Activated CD4-positive, CD25-positive, alpha-beta regulatory T cell treated with anti-CD3 and anti-CD28 coated beads, Interleukin-2, amount 50 U/mL, for 24 hours (primary cell): ENCODE data around the gene PAXIP1.
"Not testable (repeated sequence)": the region's sequence is repeated elsewhere in the genome, so short reads cannot be mapped to it uniquely, and the experiment has no call there.

Experiments
- ATAC-seq, 2 donors: fragments of 150-1000 bp; cut with Tn5 transposase; one replicate each; pipeline ENCODE4 v1.10.0; 2021; ENCODE audit warnings: mild to moderate bottlenecking in 1 of 2, moderate library complexity in 1 of 2

The PAXIP1 gene

DNA sequence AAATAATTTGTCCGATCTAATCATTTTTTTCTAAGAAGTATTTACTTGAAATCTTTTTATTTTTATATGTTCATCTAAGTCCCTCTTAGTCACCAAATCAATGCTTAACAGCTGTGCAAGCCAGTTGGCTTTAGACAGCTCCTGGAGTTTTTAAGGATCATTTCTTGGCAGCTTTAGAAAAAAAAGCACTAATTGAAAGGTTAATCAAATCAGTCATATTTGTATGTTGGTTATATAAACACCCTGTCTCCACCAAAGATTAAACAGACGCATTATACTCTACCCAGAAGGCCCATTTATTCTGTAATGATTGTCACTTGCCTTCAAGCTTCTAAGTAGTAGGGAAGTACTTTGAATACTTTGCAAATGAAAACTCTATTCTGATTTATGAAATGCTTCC is 60.2 kb downstream of the PAXIP1 start:
- no peak for ATAC-seq

DNA sequence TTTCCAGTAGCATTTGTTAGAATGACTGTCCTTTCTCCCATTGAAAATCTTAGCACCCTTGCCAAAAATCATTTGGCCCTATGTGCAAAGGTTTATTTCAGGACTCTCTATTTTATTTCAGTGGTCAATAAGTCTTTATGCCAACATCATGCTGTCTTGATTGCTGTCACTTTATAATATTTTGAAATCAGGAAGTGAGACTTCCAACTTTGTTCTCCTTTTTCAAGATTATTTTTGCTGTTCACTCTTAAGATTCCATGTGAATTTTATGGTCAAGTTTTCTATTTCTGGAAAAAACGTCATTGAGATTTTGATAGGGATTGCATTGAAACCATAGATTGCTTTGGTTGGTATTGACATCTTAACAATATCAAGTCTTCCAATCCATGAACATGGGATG is 65.1 kb downstream of the PAXIP1 start:
- ATAC-seq, result no peak

DNA sequence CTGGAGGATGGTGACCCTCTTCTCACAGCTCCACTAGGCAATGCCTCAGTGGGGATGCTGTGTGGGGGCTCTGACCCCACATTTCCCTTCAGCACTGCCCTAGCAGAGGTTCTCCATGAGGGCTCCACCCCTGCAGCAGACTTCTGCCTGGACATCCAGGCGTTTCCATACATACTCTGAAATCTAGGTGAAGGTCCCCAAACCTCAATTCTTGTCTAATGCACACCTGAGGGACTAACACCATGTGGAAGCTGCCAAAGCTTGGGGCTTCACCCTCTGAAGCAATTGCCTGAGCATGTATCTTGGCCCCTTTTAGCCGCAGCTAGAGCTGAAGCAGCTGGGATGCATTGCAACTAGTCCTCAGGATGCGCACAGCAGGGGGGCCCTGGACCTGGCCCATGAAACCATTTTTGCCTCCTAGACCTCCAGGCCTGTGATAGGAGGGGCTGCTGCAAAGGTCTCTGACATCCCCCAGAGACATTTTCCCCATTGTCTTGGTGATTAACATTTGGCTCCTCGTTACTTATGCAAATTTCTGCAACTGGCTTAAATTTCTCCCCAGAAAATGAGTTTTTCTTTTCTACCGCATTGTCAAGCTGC is 68.5 kb downstream of the PAXIP1 start:
- not testable (repeated sequence) for ATAC-seq

DNA sequence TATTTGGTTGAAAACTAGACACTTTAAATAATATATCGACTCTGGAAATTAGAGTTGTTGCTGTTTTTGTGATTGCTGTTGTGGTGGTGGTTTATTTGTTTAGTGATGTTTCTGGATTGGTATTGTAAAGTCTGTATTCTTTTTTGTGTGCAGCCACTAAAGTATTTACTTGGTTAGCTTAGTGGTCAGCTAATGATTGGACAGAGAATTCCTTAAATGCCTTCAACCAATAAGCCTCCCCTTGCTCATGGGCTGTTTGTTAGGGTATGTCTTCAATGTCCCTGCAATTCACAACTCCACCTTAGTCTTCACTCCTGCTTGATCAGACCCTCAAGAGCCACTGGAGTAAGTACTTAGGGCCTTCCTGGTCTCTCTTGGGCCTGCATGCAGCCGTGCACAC is 71.0 kb downstream of the PAXIP1 start:
- ATAC-seq, result no peak

DNA sequence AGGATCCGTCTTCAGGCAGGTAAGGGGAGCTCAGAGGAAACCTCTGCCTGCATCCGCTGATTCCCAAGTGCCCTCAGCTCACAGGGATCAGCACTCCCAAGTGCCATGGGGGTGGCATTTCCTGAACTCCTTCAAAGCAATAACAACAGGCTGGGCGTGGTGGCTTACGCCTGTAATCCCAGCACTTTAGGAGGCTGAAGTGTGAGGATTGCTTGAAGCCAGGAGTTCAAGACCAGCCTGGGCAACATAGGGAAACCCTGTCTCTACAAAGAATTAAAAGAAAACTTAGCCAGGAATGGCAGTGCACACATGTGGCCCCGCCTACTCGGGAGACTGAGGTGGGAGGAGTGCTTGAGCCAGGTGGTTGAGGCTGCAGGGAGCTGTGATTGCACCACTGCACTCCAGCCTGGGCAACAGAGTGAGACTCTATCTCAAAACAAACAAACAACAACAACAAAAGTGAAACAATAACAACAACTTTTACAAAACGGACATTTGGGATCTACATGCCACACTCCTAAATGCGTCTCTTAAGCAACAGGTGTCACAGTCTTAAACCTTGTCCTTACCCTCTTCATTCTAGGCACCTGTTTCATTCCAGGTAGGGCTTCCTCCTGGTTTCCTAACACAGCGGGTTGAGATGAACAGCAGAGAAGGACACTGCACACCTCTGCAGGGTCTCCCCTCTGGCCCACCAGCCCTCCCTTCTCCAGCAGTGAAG is 73.8 kb downstream of the PAXIP1 start:
- ATAC-seq, result no peak

DNA sequence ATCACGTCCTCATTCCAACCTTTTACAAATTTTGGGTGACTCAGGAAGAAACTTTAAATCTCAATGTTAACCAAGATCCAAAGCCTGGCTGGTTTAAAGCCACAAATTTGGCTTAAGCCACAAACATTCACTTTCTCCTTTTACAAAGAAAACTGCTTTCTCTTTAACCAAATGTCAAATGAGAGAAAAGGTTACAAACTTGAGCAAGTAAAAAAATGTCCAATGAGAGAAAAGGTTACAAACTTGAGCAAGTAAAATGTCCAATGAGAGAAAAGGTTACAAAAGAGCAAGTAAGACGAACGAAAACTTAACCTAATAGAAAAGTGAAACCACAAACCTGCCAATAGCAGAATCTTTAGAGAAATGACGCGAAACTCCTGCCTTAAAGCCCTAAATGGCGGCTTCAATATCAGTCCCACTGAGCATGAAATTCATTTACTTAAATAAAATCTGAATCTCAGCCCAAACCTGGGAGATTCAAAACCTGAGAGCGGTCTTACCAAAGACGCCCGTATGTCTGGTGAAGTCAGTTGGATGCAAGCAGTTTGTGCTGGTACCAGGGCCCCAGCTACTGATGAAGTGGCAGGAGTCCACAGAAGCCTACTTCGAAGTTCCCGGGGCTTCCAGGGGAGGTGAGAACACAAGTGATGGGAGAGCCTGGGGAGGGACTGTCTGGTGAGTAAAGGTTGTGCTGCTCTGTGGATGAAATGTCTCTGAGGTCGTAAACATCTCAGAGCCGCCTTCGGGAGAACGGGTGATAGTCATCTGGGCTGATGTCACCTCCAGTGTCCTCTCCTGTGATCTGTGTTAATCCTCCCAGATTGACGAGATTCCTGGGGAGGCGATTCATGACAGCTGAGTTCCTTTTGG is 74.6 kb downstream of the PAXIP1 start:
- ATAC-seq, result peak; percentile 74 to 76

DNA sequence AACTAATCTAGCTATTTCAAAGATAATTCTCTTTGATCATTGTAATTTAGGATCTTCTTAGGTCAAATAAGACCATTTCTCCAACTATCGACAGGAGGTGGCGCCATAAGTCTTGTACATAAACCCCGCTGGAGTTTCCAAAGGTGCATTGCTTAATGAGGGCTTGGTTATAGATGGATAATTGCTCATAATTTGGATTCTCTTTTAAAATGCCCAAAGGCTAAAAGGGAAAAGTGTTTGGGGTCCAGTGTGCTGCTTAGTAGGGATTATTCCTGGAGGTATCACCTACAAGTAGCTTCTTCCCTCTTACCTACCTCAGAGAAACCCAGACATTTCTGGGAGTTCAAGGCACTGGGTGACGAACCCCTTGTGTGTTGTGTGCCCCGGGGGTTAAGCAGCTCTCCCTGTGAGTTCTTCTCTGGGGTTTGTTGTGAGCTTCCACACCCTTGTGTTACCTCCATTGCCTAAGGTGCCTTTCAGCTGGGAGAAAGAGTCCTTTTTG is 75.2 kb downstream of the PAXIP1 start:
- ATAC-seq, result peak; percentile 59 to 67

DNA sequence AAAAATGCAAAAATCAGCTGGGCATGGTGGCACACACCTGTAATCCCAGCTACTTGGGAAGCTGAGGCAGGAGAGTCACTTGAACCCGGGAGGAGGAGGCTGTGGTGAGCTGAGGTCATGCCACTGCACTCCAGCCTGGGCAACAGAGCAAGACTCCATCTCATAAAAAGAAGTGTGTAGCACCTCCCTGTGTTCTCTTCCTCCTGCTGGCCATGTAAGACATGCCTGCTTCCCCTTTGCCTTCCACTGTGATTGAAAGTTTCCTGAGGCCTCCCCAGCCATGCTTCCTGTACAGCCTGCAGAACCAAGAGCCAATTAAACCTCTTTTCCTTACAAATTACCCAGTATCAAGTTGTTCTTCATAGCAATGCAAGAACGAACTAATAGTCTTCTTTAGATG is 80.5 kb downstream of the PAXIP1 start:
- not testable (repeated sequence) for ATAC-seq

DNA sequence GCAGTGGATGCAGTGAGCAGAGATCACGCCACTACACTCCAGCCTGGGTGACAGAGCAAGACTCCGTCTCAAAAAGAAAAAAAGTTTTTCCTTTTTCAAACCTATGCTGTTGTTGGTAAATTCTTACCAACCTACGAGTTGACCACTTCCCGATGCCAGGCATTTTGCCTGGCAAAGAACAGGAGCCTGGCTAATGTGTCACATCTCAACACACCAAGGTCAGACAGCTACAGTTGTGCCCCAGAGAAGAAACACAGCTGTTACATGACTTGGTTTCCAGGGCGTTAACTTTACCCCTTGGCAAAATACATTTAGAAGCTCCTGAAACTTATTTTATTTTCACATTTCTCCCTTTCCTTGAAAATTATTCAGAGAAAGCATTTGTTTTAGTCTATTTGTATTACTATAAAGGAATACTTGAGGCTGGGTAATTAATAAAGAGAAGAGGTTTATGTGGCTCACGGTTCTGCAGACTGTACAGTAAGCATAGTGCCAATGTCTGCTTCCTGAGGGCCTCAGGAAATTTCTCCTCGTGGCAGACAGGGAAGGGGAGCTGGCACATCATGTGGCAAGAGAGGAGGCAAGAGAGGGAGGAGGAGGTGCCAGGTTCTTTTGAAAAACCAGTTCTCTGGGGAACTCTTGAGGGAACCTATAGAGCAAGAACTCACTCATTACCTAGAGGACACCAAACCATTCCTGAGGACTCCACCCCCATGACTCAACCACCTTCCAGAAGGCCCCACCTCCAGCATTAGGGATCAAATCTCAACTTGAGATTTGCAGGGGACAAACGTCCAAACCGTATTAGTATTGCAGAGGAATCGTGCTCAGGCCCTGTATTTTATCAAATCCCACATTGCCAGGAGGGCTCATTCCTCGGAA is 83.3 kb downstream of the PAXIP1 start:
- ATAC-seq, result no peak

DNA sequence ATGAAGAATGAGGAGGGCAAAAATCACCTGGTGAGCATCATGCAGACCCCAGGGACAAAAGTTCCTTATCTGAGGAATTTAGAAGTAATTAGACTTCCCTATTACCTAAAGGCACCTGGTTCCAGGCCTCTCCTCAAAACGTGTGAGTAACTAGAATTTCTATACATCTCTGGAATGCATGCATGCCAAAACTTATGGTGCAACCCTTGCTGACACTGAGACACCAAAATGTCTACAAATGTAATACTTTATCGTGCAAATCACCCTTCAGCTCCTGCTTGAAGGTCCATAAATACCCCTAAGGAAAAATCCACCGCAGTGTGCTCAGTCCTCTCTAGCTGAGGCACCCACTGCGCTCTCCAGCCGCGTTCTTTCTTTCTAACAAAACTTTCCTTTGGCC is 84.2 kb downstream of the PAXIP1 start:
- ATAC-seq, result no peak

DNA sequence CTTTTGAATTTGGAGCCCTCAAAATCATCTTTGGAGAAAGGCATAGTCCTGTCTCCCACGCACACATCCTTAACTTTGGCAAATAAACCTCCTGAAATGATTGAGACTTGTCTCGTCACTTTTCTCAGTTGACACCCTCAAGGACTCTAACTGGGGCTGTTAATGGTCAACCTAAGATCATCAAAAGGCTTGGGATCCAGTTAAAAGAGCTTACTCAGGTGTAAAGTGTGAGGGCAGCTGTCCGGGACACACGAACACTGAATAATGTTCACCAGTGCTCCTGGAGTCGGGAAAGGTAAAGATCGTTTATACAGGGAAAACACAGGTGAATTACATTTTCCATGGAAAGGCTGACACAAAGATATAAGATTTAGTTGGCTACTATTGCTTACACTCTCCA is 84.7 kb downstream of the PAXIP1 start:
- no peak for ATAC-seq

DNA sequence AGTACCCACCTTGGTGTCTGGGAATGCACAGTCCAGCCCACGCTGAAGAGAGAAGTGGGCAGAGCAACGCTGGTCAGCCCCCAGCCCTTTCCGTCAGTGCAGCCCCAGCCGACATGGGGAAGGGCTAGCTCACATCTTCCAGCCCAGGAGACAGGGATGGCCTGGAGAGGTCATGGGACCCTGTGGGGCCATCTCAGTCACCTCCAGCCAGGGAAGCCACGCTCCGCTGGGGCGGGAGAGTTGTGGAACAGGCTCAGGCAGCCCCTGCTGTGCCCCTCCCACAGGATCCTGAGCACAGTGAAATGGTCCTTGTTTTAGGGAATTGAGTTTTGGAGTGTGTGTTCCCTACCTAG is 85.1 kb downstream of the PAXIP1 start:
- ATAC-seq, result no peak

DNA sequence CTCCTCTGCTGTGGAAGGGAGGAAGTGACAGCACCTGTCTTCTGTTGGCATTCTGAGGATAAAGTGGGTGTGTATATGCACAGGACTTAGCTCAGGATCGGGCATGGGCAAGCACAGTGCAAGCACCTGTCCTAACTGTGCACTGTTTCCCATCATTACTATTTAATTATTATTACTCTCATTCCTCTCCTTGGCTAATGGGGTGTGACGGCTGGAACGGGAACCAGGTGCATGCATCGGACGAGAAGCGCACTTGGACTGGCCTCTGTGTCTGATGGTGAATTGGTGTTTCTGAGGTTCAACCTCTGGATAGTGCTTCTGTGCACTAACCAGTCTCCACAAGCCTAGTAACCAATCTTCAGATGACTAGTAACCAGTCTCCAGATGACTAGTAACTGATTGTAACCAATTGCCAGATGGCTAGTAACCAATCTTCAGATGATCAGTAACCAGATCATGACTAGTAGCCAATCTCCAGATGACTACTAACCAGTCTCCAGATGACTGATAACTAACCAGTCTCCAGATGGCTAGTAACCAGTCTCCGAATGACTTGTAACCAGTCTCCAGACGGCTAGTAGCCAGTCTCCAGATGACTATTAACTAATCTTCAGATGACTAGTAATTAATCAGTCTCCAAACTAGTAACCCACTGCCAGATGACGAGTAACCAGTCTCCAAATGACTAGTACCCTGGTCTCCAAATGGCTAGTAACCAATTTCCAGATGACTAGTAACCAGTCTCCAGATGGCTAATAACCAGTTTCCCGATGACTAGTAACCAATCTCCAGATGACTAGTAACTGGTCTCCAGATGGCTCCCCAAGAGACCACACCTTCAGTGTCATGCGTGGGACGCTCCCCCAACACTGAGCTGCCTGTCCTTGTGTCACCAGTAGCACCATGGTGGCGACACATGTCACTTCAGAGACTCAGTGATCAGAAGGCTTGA is 85.8 kb downstream of the PAXIP1 start:
- ATAC-seq, result no peak

DNA sequence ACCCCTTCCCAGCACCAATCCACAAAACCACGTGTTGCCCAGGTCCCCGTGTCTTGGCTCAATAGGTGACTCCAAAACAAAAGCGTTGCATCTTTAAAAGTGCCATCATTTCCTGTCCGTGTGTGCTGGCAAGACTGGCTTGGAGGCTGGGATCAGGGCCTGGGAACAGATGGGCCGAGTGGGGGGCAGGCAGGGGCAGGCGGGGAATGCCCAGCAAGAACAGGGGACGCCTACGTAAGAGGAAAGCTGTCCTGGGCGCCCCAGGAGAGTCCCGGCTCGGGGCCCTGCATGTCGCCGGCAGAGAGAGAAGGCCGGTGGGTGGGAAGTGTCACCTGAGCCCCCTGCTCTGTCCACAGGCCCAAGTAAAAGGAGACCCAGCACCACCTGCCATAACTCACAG is 86.5 kb downstream of the PAXIP1 start:
- ATAC-seq, result no peak

DNA sequence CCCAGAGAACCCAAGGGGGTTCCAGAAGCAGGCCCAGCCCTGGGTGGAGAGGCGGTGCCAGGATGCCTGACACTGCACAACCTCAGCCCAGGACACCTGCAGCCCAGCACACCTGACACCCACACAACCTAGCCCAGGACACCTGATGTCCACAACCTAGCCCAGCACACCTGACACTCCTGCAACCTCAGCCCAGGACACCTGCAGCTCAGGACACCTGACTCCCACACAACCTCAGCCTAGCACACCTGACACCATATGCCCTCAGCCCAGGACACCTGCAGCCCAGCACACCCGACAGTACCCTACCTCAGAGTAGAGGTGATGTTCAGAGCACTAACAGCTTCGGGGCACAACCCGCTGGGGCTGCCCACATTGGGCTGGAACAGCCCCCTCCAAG is 87.3 kb downstream of the PAXIP1 start:
- no peak for ATAC-seq

DNA sequence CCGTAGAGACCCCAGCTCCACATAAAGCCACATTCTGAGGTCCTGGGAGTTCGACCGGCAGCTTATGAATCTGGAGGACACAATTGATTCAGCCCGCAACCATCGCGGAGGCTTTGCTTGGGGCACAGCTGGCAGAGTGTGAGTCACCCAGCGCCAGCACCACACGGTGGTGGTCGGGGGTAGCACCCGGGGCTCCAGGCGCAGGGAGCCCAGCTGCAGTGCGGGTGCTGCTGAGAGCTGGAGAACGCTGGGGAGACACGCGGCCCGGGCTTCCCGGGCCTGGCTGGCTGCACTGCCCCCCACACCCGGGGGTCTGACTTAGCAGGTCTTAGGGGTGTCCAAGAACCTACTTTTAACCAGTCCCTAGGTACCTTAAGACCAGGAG is 87.9 kb downstream of the PAXIP1 start:
- no peak for ATAC-seq

DNA sequence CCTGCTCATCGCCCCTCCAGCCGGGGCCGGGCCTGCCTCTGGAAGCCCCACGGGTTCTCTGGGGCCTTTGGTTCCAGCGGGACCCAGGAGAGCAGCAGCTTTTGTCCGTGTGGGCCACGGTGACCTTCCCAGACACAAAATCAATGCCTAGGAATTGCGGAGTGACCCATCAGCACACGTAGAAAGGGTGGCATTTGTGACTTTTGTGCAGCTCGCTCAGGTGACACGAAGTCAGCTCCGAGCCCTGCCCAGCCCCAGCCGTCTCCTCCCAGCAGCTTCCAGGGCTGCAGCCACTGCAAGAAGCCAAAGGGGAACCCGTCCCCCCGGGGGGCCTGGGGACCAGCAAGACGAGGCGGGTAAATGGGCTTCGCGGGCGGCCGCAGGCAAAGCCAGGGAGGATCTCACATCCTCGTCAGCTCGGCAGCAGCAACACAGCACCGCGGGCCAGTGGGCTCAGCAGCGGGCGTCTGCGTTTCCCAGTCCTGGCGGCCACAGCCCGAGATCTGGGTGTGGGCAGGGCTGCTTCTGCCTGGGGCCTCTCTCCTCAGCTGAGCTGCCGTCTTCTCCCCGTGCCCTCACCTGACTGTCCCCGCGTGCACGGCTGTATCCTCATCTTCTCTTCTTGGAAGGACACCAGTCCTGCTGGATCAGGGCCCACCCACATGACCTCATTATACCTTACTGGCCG is 88.5 kb downstream of the PAXIP1 start:
- ATAC-seq, result no peak

DNA sequence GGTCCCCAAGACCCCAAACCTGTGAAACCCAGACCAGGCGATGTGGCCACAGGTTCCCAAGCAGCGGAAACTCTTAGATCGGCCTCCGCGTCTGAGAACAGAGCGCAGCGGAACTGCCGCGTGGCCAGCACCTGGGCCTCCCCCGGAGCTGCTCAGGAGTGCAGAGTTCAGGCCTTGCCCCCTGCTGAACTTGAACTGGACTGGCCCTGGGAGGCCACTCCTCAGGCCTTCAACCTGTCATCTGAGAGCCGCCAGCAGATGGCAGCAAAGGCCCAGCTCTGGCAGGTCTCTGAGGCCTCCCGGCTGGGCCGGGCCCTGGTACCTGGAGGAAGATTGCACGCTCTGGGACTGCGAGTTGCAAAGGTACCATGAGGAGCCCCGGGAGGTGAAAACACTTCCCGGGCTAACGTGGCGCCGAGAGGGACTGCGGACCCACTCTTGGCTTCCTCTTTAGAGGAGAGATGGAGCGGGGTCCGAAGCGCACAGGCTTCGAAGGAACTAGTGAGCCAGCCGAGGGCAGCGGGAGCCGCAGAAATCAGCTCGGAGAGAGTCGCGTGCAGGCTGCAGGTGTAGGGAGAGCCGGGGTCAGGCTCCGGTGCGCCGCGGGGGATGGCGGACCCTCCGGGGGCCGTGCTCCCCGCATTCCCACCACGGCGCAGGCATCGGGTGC is 89.2 kb downstream of the PAXIP1 start:
- ATAC-seq, result peak; percentile 92 to 94

DNA sequence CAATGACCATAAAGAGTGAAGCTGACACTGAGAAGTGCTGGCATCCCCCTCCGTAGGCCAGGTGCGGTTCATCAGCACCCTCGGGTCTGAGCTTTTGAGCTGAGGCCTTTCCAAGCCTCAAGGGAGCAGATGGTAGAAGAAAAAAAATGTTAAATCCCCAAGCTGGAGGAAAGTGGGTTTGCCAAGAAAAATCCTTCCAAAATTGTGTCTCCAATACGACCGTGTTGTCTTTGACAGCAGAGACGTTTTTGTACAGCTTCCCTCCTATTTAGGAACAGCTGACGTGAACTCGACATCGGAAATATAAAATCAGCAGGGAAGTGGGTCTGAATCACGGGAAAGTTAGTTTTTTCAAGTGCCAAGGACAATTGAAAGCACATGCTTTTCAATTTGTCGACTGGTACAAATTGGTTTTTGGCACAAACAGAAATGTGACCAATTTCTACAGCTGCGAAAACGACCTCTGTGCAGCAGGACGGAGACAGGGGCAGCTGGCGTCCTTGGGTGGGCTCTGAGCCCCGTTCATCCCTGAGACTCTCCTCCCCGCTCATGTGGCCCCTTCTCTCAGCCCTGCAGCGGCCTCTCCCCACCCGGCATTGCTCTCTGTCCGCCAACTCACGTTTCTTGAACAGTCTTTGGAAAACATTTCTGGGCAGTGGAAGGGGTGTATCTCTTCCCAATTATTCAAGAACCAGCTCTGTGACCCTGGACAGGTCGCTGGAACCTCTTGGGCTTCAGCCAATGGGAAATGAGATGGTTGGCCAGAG is 89.9 kb downstream of the PAXIP1 start:
- ATAC-seq, result no peak
